ENCODE data around the gene LIG3.
"Not testable (repeated sequence)": the region's sequence is repeated elsewhere in the genome, so short reads cannot be mapped to it uniquely, and the experiment has no call there.

The LIG3 gene

GRCh38 chr17:35045458-35045979 lies 65.2 kb downstream of the LIG3 start:
- not testable (repeated sequence) for DNase-seq

GRCh38 chr17:35046245-35046644 lies 65.9 kb downstream of the LIG3 start:
- DNase-seq: no peak

DNA sequence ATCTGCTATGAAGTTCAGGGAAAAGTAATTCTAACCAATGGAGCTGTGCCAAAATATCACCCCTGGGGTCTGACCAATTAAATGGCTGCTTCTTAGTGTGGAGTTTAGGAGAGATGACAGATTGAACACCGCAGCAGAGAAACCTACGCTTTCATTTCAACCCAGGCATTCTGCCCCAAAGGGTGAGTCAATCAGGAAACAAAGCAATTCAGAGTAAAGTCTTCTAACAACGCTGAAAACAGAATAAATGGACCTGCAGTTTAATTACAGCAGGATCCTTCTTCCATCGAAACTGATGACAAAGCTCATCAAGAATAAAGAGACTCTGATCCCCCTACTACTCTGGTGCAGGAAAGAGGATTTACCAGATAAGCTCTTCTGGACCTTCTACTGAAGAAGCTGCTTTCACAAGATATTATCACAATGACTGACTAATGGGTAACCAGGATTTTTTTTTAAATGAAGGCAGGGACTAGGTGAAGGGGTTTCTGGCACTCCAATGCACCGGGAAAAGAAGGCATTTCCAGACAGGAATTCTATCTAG lies 66.5 kb downstream of the LIG3 start:
- peak; percentile 78 for DNase-seq

- DNase-seq: no peak
Measured at GRCh38 chr17:35048685-35049379, 68.5 kb downstream of the LIG3 start.

DNA sequence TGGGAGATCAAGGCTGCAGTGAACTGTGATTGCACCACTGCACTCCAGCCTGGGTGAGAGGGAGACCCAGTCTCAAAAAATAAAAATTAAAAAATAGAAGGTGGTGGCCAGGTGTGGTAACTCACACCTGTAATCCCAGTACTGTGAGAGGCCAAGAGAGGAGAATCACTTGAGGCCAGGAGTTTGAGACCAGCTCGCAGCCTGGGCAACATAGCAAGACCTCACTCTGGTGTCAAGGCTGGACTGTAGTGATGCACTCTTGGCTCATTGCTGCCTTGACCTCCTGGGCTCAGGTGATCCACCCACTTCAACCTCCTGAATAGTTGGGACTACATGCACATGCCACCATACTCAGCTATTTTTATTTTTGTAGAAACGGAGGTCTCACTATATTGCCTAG lies 69.9 kb downstream of the LIG3 start:
- DNase-seq: no peak

- peak; percentile 76 for DNase-seq
Measured at GRCh38 chr17:35051183-35051578, 70.9 kb downstream of the LIG3 start.

- peak; percentile 42 for DNase-seq
Measured at GRCh38 chr17:35051579-35052240, 71.4 kb downstream of the LIG3 start.

DNA sequence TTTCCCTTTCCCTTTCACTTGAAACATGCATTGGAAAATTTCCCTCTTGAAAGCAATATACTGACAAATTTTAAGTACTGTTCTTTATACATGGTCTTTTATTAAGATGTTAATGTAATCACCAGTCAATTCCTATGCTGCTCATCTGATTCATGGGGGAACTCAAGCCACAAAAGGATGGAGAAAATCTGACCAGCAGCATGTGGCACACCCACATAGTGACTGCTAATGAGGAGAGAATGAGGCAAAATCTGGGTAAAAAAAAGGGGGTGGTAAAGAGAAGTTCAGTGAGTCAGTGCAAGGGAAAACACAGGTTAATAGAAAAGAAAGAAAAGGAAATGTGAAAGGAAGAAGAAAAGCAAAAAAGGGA lies 71.9 kb downstream of the LIG3 start:
- no peak for DNase-seq

DNA sequence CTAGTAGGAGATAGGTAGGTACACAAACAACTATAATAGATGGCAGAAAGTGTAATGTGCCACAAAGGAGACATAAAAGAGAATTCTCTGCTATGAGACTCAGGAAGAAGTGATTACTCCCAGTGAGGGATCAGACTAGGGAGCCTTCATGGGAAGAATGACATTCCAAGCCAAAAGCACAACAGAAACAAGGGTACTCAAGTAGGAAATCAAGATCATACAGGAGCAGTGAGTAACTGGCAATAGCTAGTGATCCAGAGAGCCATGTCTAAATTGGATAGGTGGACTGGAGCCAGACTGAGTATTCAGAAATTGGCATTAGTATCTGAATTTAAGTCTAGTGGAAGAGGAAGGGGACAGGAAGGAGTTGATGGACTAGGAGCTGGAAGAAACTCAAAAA lies 72.5 kb downstream of the LIG3 start:
- no peak for DNase-seq

- DNase-seq: no peak
Measured at GRCh38 chr17:35053204-35053603, 72.9 kb downstream of the LIG3 start.

DNA sequence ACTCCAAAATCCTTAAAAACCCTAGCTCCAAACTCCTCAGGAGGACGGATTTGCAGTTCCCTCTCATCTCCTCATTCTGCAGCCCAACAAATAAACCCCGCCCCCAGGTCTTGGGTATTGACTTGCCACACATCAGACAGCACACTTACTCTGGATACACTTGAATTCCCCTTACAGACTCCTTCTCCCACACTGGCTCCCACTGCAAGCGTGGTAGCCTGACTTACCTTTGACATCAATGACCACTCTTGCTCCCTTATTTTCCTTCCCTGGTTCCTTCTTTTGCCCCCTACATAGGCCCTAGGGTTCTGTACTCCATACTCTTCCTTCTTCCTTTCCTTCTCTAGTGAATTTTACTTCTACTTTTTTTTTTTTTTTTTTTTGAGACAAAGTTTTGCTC lies 75.7 kb downstream of the LIG3 start:
- no peak for DNase-seq

DNA sequence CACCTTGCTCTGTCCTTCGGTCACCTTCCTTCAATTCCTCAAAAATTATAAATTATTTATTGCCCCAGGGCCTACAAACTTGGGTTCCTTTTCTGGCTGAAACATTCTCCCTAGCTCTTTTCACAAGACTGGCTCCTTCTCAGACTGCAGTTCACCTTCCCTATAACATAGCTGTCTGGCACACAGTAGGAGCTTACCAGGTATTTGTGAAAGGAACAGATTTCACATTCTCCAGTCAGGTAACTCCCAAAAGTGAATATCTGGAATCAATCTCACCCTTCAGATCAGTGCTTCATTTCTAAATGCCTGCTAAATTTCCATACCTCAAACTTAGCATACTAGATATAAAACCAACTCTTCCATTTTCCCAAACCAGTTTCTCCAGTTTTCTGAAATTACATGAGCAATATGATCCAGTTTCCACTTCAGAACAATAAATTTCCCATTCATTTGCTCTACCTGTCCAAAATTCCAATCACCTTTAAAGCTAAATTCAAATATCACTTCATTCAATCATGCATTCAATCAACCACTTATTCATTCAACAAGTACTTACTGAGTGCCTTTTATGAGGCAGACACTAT lies 77.1 kb downstream of the LIG3 start:
- no peak for DNase-seq

Measured in RPMI8226 (cell line).